GM12865 (cell line): ENCODE results near the gene FGF14.
"Not testable (repeated sequence)": the region's sequence is repeated elsewhere in the genome, so short reads cannot be mapped to it uniquely, and the experiment has no call there.

Source experiments
- DNase-seq: peaks from one replicate; pipeline ENCODE4 v3.0.0; 2010; ENCODE audit warnings: low read depth
- H3K4me3 ChIP-seq: 2 replicates; pipeline ENCODE4 v1.5.1; 2011; ENCODE audit warnings: mild to moderate bottlenecking, low read depth, low read length, control low read depth
- CTCF ChIP-seq: IDR thresholded peaks from 2 replicates; pipeline ENCODE4 v1.5.1; 2011; ENCODE audit warnings: low read length, control low read depth, low read depth, inconsistent platforms; ENCODE audit not compliant: insufficient read depth; ENCODE audit errors: missing control alignments

FGF14 gene

GRCh38 chr13:102018716-102019115 lies 383.1 kb downstream of the FGF14 start:
- TF ChIP-seq CTCF = no peak
- H3K4me3 ChIP-seq = no peak overlapping the region
- no peak for DNase-seq

GRCh38 chr13:102017248-102017647 lies 384.6 kb downstream of the FGF14 start:
- DNase-seq = no peak
- H3K4me3 ChIP-seq = no peak overlapping the region
- no peak for TF ChIP-seq CTCF

GRCh38 chr13:102012299-102013293 lies 389.3 kb downstream of the FGF14 start:
- H3K4me3 ChIP-seq = no peak overlapping the region
- no peak for DNase-seq
- TF ChIP-seq CTCF = no peak

GRCh38 chr13:102011455-102011854 lies 390.4 kb downstream of the FGF14 start:
- not testable (repeated sequence) for H3K4me3 ChIP-seq, DNase-seq

- DNase-seq = no peak
- no peak overlapping the region for H3K4me3 ChIP-seq
- TF ChIP-seq CTCF = no peak
These were observed 397.8 kb downstream of the FGF14 start for GRCh38 chr13:102003848-102004570.

GRCh38 chr13:102002287-102002686 lies 399.6 kb downstream of the FGF14 start:
- no peak overlapping the region for H3K4me3 ChIP-seq
- no peak for DNase-seq
- no peak for TF ChIP-seq CTCF

GRCh38 chr13:102000764-102001163 lies 401.1 kb downstream of the FGF14 start:
- H3K4me3 ChIP-seq = no peak overlapping the region
- no peak for DNase-seq
- TF ChIP-seq CTCF = no peak
